ENCODE measurements around the gene TMEM114.

GRCh38 chr16:8549843-8550412 is 40.4 kb downstream of the TMEM114 start:
- TF ChIP-seq CTCF (IDR thresholded peaks at IDR 0.05) (no peak), POLR2A (IDR thresholded peaks at IDR 0.05) (no peak)
